GM12892 (cell line): ENCODE measurements around the gene MUC7.

Experiments
- POLR2A ChIP-seq: IDR thresholded peaks from 2 replicates; pipeline ENCODE4 v1.6.1; 2011; ENCODE audit warnings: low read depth, low read length, control low read depth
- POLR2AphosphoS5 ChIP-seq: IDR thresholded peaks from 2 replicates; pipeline ENCODE4 v1.6.1; 2011; ENCODE audit warnings: low read depth, low read length, control low read depth
- TAF1 ChIP-seq: IDR thresholded peaks from 2 replicates; pipeline ENCODE4 v1.6.1; 2011; ENCODE audit warnings: low read depth, mild to moderate bottlenecking, control low read depth, low read length, borderline replicate concordance

GRCh38 chr4:70504733-70505132, 32.7 kb downstream of the MUC7 start:
- TF ChIP-seq POLR2A: no peak
- TF ChIP-seq POLR2AphosphoS5: no peak
- TF ChIP-seq TAF1: no peak
